Measurements from ENCODE around the gene COLEC11.
"Not testable (repeated sequence)": the region's sequence is repeated elsewhere in the genome, so short reads cannot be mapped to it uniquely, and the experiment has no call there.

Gene COLEC11

DNA sequence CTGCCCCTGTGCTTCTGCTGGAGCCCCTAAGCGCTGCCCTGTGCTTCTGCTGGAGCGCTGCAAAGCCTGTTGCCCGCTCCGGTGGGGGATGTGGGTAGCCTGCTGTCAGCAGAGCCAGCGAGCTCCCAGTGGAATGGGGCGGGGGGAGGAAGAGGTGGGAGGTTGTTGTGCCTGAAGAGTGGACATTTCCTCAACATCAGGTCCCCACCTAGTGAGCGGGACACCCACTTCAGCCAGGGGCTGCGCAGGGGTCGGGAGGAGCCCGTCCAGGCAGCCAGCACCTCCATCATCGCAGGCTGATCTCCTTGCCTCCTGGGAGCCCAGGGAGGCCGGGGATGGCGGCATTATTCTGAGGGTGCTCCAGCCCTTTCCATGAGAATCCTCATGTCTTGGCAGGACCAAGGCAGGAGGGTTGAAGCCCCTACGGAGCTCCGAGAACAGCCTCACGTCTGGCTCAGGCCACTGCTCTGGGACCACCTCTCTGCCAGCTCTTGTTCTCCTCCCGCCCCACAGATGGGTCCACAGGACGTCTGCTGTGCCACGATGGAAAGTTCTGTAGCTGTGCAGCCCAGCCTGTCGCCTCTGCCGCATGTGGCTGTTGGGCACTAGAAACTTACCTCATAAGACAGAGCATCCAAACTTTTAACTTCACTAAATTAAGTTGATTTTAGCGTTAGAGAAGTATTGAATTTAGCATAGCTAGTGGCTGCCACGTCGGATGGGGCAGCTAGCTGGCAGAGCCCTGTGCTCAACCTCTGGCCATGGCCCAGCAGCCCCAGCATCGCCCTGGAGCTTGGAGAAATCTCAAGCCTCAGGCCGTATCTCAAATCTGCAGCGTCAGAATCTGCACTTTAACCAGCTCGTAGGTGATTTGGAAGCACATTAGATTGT lies 61.2 kb downstream of the COLEC11 start:
- no peak overlapping the region for H3K4me3 ChIP-seq (replicated peaks in 1 of 2; ENCODE audit: low read depth in 2 of 2, low read length in 2 of 2)
- DNase-seq (ENCODE audit: low read depth in 2 of 2): no peak
- TF ChIP-seq, protein P1, sequence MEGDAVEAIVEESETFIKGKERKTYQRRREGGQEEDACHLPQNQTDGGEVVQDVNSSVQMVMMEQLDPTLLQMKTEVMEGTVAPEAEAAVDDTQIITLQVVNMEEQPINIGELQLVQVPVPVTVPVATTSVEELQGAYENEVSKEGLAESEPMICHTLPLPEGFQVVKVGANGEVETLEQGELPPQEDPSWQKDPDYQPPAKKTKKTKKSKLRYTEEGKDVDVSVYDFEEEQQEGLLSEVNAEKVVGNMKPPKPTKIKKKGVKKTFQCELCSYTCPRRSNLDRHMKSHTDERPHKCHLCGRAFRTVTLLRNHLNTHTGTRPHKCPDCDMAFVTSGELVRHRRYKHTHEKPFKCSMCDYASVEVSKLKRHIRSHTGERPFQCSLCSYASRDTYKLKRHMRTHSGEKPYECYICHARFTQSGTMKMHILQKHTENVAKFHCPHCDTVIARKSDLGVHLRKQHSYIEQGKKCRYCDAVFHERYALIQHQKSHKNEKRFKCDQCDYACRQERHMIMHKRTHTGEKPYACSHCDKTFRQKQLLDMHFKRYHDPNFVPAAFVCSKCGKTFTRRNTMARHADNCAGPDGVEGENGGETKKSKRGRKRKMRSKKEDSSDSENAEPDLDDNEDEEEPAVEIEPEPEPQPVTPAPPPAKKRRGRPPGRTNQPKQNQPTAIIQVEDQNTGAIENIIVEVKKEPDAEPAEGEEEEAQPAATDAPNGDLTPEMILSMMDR (IDR thresholded peaks at IDR 0.05; ENCODE audit: low read depth, low read length): no peak

DNA sequence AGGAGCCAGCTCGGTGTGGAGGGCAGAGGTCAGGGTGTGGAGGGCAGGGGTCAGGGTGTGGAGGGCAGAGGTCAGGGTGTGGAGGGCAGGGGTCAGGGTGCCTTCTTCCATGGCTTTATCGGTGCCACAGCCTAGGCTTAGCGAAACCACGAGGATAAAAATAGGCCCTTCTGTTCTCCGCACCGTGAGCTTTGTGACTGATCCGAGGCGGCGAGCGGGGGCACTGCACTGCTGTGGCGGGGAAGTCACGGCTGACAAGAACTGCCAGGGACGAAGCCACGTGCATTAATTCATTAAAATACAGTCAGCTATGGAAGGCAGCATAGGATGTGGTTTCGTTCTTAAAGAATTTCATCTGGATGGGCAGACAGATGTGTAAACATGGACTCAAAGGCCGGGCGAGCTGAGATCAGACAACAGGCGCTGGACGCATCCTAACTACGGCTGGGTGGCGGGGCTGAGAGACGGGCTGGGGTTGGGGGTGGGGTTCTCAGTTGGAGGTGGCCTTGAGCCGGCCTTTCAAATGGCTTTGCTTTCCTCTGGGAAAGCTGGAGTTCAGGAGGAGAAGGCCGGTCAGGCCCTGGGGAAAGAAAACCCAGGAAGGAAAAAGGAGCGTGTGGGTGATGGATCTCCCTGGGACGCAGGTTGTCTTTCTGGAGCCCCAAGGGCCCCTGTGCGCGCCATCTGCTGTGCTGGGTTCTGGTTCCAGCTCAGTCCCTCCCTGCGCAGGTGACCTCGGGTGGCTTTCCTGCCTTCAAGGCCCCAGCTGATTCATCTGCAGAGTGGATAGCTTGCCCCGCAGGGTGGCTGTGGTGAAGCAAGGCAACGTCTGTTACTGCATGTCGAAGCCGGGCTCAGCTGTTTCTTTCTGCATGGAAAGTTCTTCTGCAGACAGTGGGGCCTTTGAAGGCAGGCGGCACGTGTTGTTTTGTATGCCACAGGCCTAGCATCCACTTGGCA lies 62.1 kb downstream of the COLEC11 start:
- DNase-seq (ENCODE audit: low read depth in 2 of 2): no peak
- TF ChIP-seq, protein P1 (IDR thresholded peaks at IDR 0.05; ENCODE audit: low read depth, low read length): no peak
- H3K4me3 ChIP-seq (replicated peaks in 1 of 2; ENCODE audit: low read depth in 2 of 2, low read length in 2 of 2): no peak overlapping the region

DNA sequence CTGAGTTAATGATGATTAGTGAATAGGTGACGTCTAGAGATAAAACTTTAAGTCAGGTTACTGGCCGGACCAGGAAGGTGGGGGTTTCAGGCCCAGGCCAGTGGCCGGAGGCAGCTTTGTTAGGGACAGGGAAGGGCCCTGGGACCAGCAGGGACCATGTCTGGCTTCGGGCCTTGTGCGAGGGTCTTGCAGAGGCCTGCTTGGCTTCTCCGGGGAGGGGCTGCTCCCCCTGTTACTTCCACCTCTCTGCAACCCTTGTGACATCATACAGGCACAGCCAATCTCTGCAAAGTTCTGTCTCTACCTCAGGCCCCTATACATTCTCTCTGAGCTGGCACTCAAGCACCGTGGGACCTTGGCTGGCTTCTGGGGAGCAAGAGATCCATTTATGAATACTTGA lies 63.0 kb downstream of the COLEC11 start, which contains the start of gene ALLC:
Gene ALLC (plus strand): TSS at position 320 of the 400 bp plus-strand sequence. CDS start 12,958 bp downstream, outside the sequence.
- DNase-seq (ENCODE audit: low read depth in 2 of 2): no peak
- no peak within 1 kb of the TSS for H3K4me3 ChIP-seq (replicated peaks in 1 of 2; ENCODE audit: low read depth in 2 of 2, low read length in 2 of 2)
- TF ChIP-seq, protein P1 (IDR thresholded peaks at IDR 0.05; ENCODE audit: low read depth, low read length): no peak

DNA sequence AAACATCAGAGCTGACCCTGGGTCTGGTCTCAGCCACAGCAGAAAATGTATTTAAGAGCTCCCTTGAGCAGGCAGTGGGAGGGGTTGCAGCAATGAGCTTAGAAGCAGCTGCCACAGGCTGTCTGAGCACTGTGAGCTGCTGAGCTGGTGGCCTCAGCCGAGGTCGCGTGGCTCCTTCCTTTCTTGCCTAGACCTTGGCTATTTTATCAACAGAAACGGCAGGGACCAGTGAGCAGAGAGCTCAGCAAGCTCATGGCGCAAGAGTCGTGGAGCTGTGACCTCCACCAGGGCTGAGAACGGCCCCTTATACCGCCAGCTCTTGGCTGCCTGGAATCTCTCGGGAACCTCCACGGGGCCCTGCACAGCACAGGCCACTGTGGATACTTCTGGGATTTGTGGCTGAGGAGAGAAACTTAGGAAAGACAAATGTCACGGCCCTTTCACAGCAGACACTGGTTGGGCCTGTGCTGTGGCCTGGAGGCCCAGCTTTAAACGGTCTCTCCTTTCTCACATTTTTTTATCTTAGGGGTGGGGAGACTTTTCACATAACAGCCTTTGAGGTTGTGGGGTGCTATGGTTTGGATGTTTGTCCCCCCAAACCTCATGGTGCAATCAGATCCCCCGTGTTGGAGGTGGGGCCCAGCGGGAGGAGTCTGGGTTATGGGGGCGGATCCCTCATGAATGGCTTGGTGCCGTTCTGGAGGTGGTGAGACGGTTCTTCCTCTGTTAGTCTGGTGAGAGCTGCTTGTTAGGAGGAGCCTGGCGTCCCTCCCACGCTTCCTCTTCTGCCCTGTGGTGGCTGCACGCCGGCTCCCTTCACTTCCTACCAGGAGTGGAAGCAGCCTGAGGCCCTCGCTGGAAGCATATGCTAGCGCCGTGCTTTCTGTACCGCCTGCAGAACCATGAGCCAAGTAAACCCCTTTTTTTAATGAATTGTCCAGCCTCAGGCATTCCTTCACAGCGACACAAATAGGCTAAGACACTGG lies 64.8 kb downstream of the COLEC11 start:
- no peak overlapping the region for H3K4me3 ChIP-seq (replicated peaks in 1 of 2; ENCODE audit: low read depth in 2 of 2, low read length in 2 of 2)
- peak; percentile 11 to 15 for DNase-seq (ENCODE audit: low read depth in 2 of 2)
- TF ChIP-seq, protein P1 (IDR thresholded peaks at IDR 0.05; ENCODE audit: low read depth, low read length): no peak

DNA sequence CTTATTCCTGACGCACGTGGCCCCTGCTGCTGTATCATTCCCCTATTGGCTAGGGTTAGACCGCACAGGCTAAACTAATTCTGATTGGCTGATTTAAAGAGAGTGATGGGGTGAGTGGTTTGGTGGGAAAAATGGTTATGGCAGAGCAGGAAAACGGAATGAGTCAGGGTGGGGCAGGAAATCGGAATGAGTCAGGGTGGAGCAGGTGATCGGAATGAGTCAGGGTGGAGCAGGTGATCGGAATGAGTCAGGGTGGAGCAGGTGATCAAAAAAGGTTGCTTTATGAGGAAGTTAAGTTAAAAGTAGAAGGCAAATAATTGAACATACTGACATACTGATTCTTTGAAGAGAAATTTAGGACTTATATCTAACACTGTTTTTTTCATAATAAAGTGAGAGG lies 65.7 kb downstream of the COLEC11 start:
- not testable (repeated sequence) for DNase-seq (ENCODE audit: low read depth in 2 of 2)

DNA sequence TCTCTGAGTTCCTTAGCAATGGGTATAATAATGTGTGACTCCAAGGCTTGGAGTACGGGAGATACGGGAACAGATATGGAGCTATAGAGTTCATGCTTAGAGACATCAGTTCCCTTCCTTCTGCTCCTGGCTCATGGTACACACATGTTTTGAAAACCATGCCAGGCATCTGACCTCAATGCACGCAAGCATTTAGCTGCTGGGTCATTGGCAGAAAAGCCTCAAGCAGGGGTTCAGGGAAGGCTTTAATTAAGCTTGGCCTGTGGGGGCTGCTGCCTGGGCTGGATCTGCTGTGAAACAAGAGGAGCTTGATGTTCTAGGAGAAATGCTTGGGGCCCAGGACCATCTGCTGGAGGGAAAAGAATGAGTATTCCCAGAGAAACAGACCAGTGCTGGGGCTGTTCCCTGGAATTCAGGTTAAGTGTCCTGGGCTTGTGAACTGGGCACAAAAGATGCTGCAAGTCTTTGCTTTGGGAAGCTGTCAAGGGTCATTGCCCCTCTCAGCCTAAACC lies 66.3 kb downstream of the COLEC11 start:
- DNase-seq (ENCODE audit: low read depth in 2 of 2): no peak
- TF ChIP-seq, protein P1 (IDR thresholded peaks at IDR 0.05; ENCODE audit: low read depth, low read length): no peak

More for the DNA sequence above, 65.7 kb downstream of the COLEC11 start:
- H3K4me3 ChIP-seq (replicated peaks in 1 of 2; ENCODE audit: low read depth in 2 of 2, low read length in 2 of 2): not testable (repeated sequence)

More for the DNA sequence above, 66.3 kb downstream of the COLEC11 start:
- no peak overlapping the region for H3K4me3 ChIP-seq (replicated peaks in 1 of 2; ENCODE audit: low read depth in 2 of 2, low read length in 2 of 2)

All from cardiac fibroblast (primary cell).